HEK293 (cell line): ENCODE results near the gene TPRG1.

ENCODE experiments used
- CTCF ChIA-PET: fragments of 350-600 bp; formaldehyde crosslinking; extraction: SDS; loops from one replicate; lab custom pipeline; 2021; ENCODE audit warnings: antibody characterized with exemption; lab: Yijun Ruan, JAX
- POLR2A ChIA-PET: fragments of 300-600 bp; formaldehyde crosslinking; extraction: SDS; loops from one replicate; lab custom pipeline; 2020; ENCODE audit warnings: antibody characterized with exemption, inconsistent platforms; lab: Yijun Ruan, JAX
- H3K27ac ChIP-seq: fragments of 200-500 bp; sonication (Bioruptor generic); 2 replicates; pipeline ENCODE4 v1.5.1; 2014; ENCODE audit warnings: low read depth, low read length, control low read depth, inconsistent platforms; ENCODE audit errors: extremely low read depth
- H3K36me3 ChIP-seq, 2 experiments: fragments of 200-500 bp in 1 of 2; sonication (Bioruptor generic) in 1 of 2; 1 replicate in 1 of 2; 2 replicates in 1 of 2; pipeline ENCODE4 v1.5.1; 2014 to 2017; ENCODE audit warnings: inconsistent platforms in 2 of 2, low read length in 2 of 2; ENCODE audit not compliant: control insufficient read depth in 2 of 2, insufficient read depth in 1 of 2
- H3K4me1 ChIP-seq: fragments of 200-500 bp; sonication (Bioruptor generic); 2 replicates; pipeline ENCODE4 v1.5.1; 2014; ENCODE audit warnings: mild to moderate bottlenecking, low read length, inconsistent platforms; ENCODE audit not compliant: control insufficient read depth, insufficient read depth
- H3K4me3 ChIP-seq: 2 replicates; pipeline ENCODE4 v1.5.1; 2011; ENCODE audit warnings: low read depth, mild to moderate bottlenecking, control low read depth, low read length, moderate library complexity
- H3K9me3 ChIP-seq: fragments of 200-500 bp; sonication (Bioruptor generic); 2 replicates; pipeline ENCODE4 v1.5.1; 2014; ENCODE audit warnings: low read depth, low read length, inconsistent platforms; ENCODE audit not compliant: control insufficient read depth, insufficient read depth
- ELK4 ChIP-seq: IDR thresholded peaks from 2 replicates; pipeline ENCODE4 v1.6.1; 2011; ENCODE audit warnings: mild to moderate bottlenecking, low read depth, low read length, borderline replicate concordance
- HOXA7 ChIP-seq: sonication (generic); formaldehyde crosslinking; IDR thresholded peaks from 2 replicates; pipeline ENCODE4 v1.8.1; 2022; ENCODE audit warnings: missing genetic modification reagents, borderline replicate concordance
- PRDM4 ChIP-seq: fragments of 450-650 bp; formaldehyde crosslinking; IDR thresholded peaks from 2 replicates; pipeline ENCODE4 v1.5.1; 2017; ENCODE audit warnings: missing biosample characterization, missing genetic modification characterization
- SP2 ChIP-seq: fragments of 450-650 bp; formaldehyde crosslinking; IDR thresholded peaks from 2 replicates; pipeline ENCODE4 v1.5.1; 2016; ENCODE audit warnings: missing biosample characterization, missing genetic modification characterization
- WT1 ChIP-seq: fragments of 450-650 bp; formaldehyde crosslinking; IDR thresholded peaks from 2 replicates; pipeline ENCODE4 v1.5.1; 2016; ENCODE audit warnings: missing biosample characterization, missing genetic modification characterization
- ZNF112 ChIP-seq: fragments of 450-650 bp; formaldehyde crosslinking; IDR thresholded peaks from 2 replicates; pipeline ENCODE4 v1.5.0; 2017; ENCODE audit warnings: missing biosample characterization, missing genetic modification characterization
- ZNF391 ChIP-seq: fragments of 450-650 bp; formaldehyde crosslinking; IDR thresholded peaks from 2 replicates; pipeline ENCODE4 v1.5.1; 2016; ENCODE audit warnings: low read depth, missing biosample characterization, missing genetic modification characterization, borderline replicate concordance
- ZNF433 ChIP-seq: fragments of 450-650 bp; formaldehyde crosslinking; IDR thresholded peaks from 2 replicates; pipeline ENCODE4 v1.5.1; 2016; ENCODE audit warnings: missing biosample characterization, missing genetic modification characterization, low read depth
- ZNF518A ChIP-seq: fragments of 450-650 bp; formaldehyde crosslinking; conservative IDR thresholded peaks from 2 replicates; pipeline ENCODE4 v1.5.1; 2016; ENCODE audit warnings: low read depth, missing biosample characterization, missing genetic modification characterization
- ZNF600 ChIP-seq: fragments of 450-650 bp; formaldehyde crosslinking; IDR thresholded peaks from 2 replicates; pipeline ENCODE4 v1.5.1; 2016; ENCODE audit warnings: missing biosample characterization, missing genetic modification characterization
- ZNF658 ChIP-seq: fragments of 450-650 bp; formaldehyde crosslinking; IDR thresholded peaks from 2 replicates; pipeline ENCODE4; 2016; ENCODE audit warnings: missing biosample characterization, missing genetic modification characterization
- ZNF76 ChIP-seq: fragments of 450-650 bp; formaldehyde crosslinking; IDR thresholded peaks from 2 replicates; pipeline ENCODE4; 2016; ENCODE audit warnings: low read depth, missing biosample characterization, missing genetic modification characterization, borderline replicate concordance
- ZNF785 ChIP-seq: fragments of 450-650 bp; formaldehyde crosslinking; IDR thresholded peaks from 2 replicates; pipeline ENCODE4 v1.5.1; 2016; ENCODE audit warnings: missing biosample characterization, missing genetic modification characterization
- TF ChIP-seq, protein P1 (sequence below): fragments of 450-650 bp; formaldehyde crosslinking; IDR thresholded peaks from 2 replicates; pipeline ENCODE4 v1.5.1; 2016; ENCODE audit warnings: missing biosample characterization, missing genetic modification characterization

The TPRG1 gene

DNA sequence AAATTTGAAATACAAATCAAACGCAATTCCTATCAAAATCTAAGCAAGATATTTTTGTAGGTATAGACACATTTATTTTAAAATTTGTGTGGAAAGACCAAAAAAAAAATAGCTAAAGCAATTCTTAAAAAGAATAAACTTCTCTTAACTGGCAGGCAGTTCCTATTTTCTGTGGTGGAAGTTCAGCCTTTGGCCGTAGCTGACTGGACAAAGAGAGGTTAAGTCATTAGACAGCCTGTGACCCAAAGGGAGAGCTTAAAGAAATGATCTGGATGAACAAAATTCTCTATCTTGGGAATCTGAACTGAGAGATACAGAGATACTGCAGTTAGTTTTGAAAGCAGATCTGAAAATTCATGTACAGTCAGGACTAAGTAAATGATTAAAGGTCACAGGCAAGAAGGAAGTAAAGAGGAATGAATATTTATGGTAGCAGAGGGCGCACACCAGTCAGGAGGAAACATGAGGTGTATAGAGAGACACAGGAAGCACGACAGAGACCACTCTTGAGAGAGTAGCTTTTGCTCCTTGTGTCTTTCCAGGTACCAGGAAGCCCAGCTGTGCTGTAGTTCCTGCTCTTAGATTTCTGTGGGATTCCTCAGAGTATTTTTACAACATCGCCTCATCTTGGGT lies 57.5 kb downstream of the TPRG1 start:
- ChIA-PET CTCF (interaction anchor here (0.6 to 1.1 kb wide), 3 partner anchors 281 to 1910 kb away, joined by 4 to 5 read pairs (median 4); no protein-coding TSS in a partner anchor), POLR2A (no interaction called here)
- Histone ChIP-seq H3K4me3 (no peak overlapping the region), H3K4me1 (no peaks in the 10 kb centered on the region), H3K27ac (no peak overlapping the region), H3K9me3 (no peaks in the 10 kb centered on the region), H3K36me3 (no peaks in the 10 kb centered on the region)
- TF ChIP-seq ZNF76 (no peak), WT1 (tag by site-specific recombination) (no peak), ZNF391 (tag by site-specific recombination) (no peak), ZNF658 (tag by site-specific recombination) (no peak), ELK4 (no peak), SP2 (tag by site-specific recombination) (no peak), ZNF518A (tag by site-specific recombination) (no peak), ZNF600 (no peak), HOXA7 (CRISPR knock-in tag) (no peak), ZNF112 (tag by site-specific recombination) (no peak), ZNF433 (tag by site-specific recombination) (no peak)
- TF ChIP-seq, protein P1, sequence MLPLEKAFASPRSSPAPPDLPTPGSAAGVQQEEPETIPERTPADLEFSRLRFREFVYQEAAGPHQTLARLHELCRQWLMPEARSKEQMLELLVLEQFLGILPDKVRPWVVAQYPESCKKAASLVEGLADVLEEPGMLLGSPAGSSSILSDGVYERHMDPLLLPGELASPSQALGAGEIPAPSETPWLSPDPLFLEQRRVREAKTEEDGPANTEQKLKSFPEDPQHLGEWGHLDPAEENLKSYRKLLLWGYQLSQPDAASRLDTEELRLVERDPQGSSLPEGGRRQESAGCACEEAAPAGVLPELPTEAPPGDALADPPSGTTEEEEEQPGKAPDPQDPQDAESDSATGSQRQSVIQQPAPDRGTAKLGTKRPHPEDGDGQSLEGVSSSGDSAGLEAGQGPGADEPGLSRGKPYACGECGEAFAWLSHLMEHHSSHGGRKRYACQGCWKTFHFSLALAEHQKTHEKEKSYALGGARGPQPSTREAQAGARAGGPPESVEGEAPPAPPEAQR (tag by site-specific recombination) = no peak

DNA sequence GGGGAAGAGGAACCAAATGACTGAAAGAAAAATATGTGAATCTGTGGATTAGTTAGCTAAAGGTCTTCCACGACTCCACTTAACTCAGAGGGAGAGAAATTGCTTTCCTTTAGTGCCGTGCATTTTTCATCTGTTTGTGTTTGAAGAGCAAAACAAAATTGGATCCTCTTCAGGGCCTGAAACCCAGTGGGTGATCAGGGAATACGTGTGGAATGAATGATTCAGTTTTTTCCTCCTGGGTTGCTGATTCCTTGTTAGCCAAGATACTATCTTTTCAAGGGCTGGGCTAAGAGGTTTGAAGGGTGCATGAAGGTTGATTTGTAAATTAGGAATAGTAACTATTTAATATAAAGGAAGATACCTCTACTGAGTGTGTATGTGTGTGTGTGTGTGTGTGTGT lies 61.0 kb downstream of the TPRG1 start:
- TF ChIP-seq PRDM4 (tag by site-specific recombination) = no peak
- no peak for TF ChIP-seq ZNF785 (tag by site-specific recombination)
- Histone ChIP-seq H3K36me3 (no peaks in the 10 kb centered on the region), H3K27ac (no peak overlapping the region), H3K4me1 (no peaks in the 10 kb centered on the region), H3K9me3 (no peaks in the 10 kb centered on the region), H3K4me3 (no peak overlapping the region)
- POLR2A ChIA-PET = interaction anchor here (0.7 kb wide), 1 partner anchor 84 kb away, joined by 3 read pairs; no protein-coding TSS in a partner anchor
- CTCF ChIA-PET = interaction anchor here (0.6 to 1.7 kb wide), 12 partner anchors 14 to 1528 kb away, joined by 3 to 13 read pairs (median 4); no protein-coding TSS in a partner anchor
